Lung (tissue), 12 donors: ENCODE results near the gene TMEM237. TPM values are rescaled to one million over a fixed set of nuclear protein-coding genes. Genes with fewer than 3 reads are reported as not detected.

Experiments used
- ATAC-seq: fragments of 200-7000 bp; cut with Tn5 transposase; one replicate; pipeline ENCODE4 v1.9.1; 2020; ENCODE audit warnings: moderate number of reproducible peaks; ENCODE audit not compliant: insufficient read depth, low FRiP score
- DNase-seq, 3 donors: peaks; one replicate each; pipeline ENCODE4 v3.0.0-alpha.2; 2013 to 2017
- H3K27ac ChIP-seq, 2 donors: one replicate each; pipeline ENCODE4 v1.5.1; 2013; ENCODE audit warnings: mild to moderate bottlenecking in 2 of 2, moderate library complexity in 2 of 2, control low read depth in 1 of 2, inconsistent platforms in 1 of 2, low read depth in 1 of 2, low read length in 1 of 2
- H3K27me3 ChIP-seq, 3 donors: one replicate each; pipeline ENCODE4 v1.5.1; 2013; ENCODE audit warnings: low read length in 2 of 3; ENCODE audit not compliant: control insufficient read depth in 3 of 3, insufficient read depth in 3 of 3
- H3K36me3 ChIP-seq, 4 donors: one replicate each; pipeline ENCODE4 v1.5.1; 2013; ENCODE audit warnings: low read length in 4 of 4, mild to moderate bottlenecking in 1 of 4, moderate library complexity in 1 of 4; ENCODE audit not compliant: control insufficient read depth in 4 of 4, insufficient read depth in 4 of 4
- H3K4me1 ChIP-seq, 5 donors: one replicate each; pipeline ENCODE4 v1.5.1; 2013; ENCODE audit warnings: low read length in 5 of 5, mild to moderate bottlenecking in 2 of 5, moderate library complexity in 1 of 5; ENCODE audit not compliant: control insufficient read depth in 5 of 5, insufficient read depth in 5 of 5
- H3K4me3 ChIP-seq: one replicate; pipeline ENCODE4 v1.5.1; 2013; ENCODE audit warnings: mild to moderate bottlenecking, control low read depth, moderate library complexity
- H3K9ac ChIP-seq, 2 donors: one replicate each; pipeline ENCODE4 v1.5.1; 2013; ENCODE audit warnings: low read length in 2 of 2, control low read depth in 1 of 2; ENCODE audit not compliant: insufficient read depth in 1 of 2
- H3K9me3 ChIP-seq, 4 donors: one replicate each; pipeline ENCODE4 v1.5.1; 2013; ENCODE audit warnings: low read length in 3 of 4, mild to moderate bottlenecking in 1 of 4, moderate library complexity in 1 of 4; ENCODE audit not compliant: control insufficient read depth in 4 of 4, insufficient read depth in 3 of 4
- CTCF ChIP-seq: IDR thresholded peaks from 2 replicates; pipeline ENCODE4 v1.5.1; 2012; ENCODE audit warnings: mild to moderate bottlenecking; ENCODE audit errors: control extremely low read depth, extremely low read depth
- WGBS, 2 donors: extraction: QIAGEN DNeasy Blood & Tissue Kit; methylation state at CpG; one replicate each; pipeline ENCODE4 v1.1.7; 2013; 5-methylcytosine and 5-hydroxymethylcytosine counted together
- polyA plus RNA-seq, 2 donors: library from polyadenylated mRNA; stranded (reverse); fragments of 200-250 nt; gene quantifications; one replicate each; pipeline ENCODE4 v1.2.1, GENCODE V29; 2013
- total RNA-seq, 2 donors: library from RNA; depleted of rRNA in 1 of 2; stranded (reverse); fragments of >200 nt in 1 of 2; gene quantifications; one replicate each; pipeline ENCODE4 v1.2.1, GENCODE V29; 2014 to 2021
- donor health status: control.
- donor health status: control.
- donor health status: Bipolar disorder and iron deficiency.
- donor health status: healthy.
- donor health status: DM: yes; HTN: yes; CAD: no.

TMEM237 gene
- total and polyA plus RNA-seq, 4 donors = 7.0 to 27.5 (median 11.6) TPM

GRCh38 chr2:201628545-201628944, 14.8 kb downstream of the TMEM237 start:
- no peaks in the 10 kb centered on the region for H3K27me3 ChIP-seq
- H3K4me1 ChIP-seq = peaks cover 0 to 6% (median 0%) of the 10 kb centered on the region in 5 donors
- H3K9me3 ChIP-seq = no peaks in the 10 kb centered on the region
- H3K4me3 ChIP-seq = no peak overlapping the region
- 87 to 92% methylated on average over 2 of the region's 2 CpGs for WGBS, 2 donors
- no peak overlapping the region for H3K27ac ChIP-seq
- H3K36me3 ChIP-seq = peaks cover 7 to 30% (median 19%) of the 10 kb centered on the region in 4 donors
- no peak for ATAC-seq
- H3K9ac ChIP-seq = no peak overlapping the region
- no peak for DNase-seq
- no peak for TF ChIP-seq CTCF

GRCh38 chr2:201622306-201622970, 20.9 kb downstream of the TMEM237 start:
- TF ChIP-seq CTCF = no peak

GRCh38 chr2:201621293-201621999, 21.9 kb downstream of the TMEM237 start:
- Histone ChIP-seq H3K9ac (no peak overlapping the region), H3K36me3 (peaks cover 0 to 4% (median 2%) of the 10 kb centered on the region in 4 donors), H3K27me3 (no peaks in the 10 kb centered on the region), H3K9me3 (no peaks in the 10 kb centered on the region), H3K4me3 (no peak overlapping the region), H3K4me1 (peaks cover 0 to 6% (median 2%) of the 10 kb centered on the region in 5 donors), H3K27ac (no peak overlapping the region)
- TF ChIP-seq CTCF = no peak
- 92 to 94% methylated on average over 4 of the region's 4 CpGs for WGBS, 2 donors
- ATAC-seq (no peak), DNase-seq (no peak)

More at GRCh38 chr2:201622306-201622970, 20.9 kb downstream of the TMEM237 start:
- Histone ChIP-seq H3K4me3 (no peak overlapping the region), H3K9ac (no peak overlapping the region), H3K27me3 (no peaks in the 10 kb centered on the region), H3K4me1 (peaks cover 0 to 6% (median 2%) of the 10 kb centered on the region in 5 donors), H3K27ac (no peak overlapping the region), H3K36me3 (peaks cover 0 to 5% (median 3%) of the 10 kb centered on the region in 4 donors), H3K9me3 (no peaks in the 10 kb centered on the region)
- 85 to 88% methylated on average over 5 of the region's 5 CpGs for WGBS, 2 donors
- DNase-seq = no peak
- no peak for ATAC-seq
